VCaP (cell line): ENCODE data around the gene ANKUB1.

Experiments used
- H3K27ac ChIP-seq: fragments of 450-650 bp; 2 replicates; pipeline ENCODE4 v1.5.1; 2017
- TF ChIP-seq, protein P1 (sequence below): fragments of 450-650 bp; conservative IDR thresholded peaks from 2 replicates; pipeline ENCODE4 v1.5.1; 2017; ENCODE audit warnings: mild to moderate bottlenecking, moderate library complexity

Gene ANKUB1

DNA sequence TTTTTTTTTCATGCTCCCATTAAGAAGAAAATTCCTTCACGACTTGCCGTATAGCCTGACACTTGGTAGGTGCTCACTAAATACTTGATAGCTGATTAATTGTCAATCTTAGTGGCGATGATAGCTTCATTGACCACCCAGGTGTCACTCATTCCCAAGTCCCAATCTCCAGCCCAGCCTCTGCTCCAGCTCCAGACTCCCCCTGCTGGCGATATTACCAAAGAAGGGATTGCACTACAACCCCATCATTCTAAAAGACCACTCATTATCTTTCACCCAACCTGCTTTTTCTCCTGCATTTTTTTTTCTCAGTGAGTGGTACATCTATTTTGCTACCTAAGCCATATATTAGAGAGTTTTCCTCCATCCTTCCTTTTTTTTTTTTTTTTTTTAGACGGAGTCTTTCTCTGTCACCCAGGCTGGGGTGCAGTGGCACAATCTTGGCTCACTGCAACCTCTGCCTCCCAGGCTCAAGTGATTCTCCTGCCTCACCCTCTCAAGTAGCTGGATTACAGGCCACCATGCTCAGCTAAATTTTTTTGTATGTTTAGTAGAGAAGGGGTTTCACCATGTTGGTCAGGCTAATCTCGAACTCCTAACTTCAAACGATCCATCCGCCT is 20.6 kb downstream of the ANKUB1 start:
- TF ChIP-seq, protein P1, sequence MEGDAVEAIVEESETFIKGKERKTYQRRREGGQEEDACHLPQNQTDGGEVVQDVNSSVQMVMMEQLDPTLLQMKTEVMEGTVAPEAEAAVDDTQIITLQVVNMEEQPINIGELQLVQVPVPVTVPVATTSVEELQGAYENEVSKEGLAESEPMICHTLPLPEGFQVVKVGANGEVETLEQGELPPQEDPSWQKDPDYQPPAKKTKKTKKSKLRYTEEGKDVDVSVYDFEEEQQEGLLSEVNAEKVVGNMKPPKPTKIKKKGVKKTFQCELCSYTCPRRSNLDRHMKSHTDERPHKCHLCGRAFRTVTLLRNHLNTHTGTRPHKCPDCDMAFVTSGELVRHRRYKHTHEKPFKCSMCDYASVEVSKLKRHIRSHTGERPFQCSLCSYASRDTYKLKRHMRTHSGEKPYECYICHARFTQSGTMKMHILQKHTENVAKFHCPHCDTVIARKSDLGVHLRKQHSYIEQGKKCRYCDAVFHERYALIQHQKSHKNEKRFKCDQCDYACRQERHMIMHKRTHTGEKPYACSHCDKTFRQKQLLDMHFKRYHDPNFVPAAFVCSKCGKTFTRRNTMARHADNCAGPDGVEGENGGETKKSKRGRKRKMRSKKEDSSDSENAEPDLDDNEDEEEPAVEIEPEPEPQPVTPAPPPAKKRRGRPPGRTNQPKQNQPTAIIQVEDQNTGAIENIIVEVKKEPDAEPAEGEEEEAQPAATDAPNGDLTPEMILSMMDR, result peak; percentile 77

DNA sequence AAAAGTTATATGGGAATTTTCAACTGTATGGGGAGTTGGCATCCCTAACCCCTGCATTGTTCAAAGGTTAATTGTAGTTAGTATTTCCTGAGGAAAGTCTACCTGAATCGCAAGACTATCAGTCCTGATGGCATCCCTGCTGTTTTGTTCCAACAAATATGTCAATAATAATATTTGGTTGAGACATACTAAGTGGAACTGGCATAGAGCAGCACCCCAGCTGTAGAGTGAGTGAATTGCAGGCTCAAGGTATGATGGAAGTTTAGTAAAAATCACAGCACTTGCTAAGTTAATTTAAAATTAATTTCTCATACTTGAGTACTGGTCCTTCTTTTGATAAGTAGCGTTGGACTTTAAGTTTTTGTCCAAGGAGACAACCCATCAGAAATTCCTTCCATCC is 22.1 kb downstream of the ANKUB1 start:
- TF ChIP-seq, protein P1, result no peak
- no peak overlapping the region for H3K27ac ChIP-seq

More for the DNA sequence above, 20.6 kb downstream of the ANKUB1 start:
- no peak overlapping the region for H3K27ac ChIP-seq

DNA sequence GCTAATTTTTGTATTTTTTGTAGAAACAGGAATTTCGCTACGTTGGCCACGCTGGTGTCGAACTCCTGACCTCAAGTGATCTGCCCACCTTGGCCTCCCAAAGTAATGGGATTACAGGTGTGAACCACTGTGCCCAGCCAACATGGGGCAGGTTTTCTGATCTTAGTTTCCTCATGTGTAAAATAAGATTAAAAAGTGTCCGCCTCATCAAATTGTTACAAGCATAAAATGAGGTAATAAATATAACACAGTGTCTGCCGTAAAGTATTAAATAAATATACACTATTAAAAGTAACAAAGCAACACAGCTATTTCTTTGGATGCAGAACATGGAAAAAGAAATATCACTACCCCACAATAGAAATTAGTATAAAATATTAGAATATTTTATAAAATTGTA is 23.6 kb downstream of the ANKUB1 start:
- TF ChIP-seq, protein P1, result no peak
- no peak overlapping the region for H3K27ac ChIP-seq

DNA sequence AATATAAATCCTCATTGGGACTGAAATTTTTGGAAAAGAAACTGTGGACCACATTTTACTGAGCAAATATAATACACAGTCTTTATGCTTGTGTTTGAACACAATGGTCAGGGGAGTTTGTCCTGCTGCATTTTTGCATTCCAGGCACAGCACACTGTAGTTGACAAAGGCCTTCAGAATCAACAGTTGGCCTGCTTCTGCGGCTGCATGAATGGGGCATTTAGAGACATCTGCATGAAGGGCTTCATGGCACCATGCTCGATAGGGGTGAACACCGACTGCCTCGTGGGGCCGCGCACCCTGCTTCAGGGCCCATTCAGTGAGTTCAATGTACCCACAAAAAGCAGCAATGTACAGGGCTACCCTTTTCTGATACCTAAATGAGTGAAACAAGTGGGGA is 24.6 kb downstream of the ANKUB1 start:
- TF ChIP-seq, protein P1, result no peak
- H3K27ac ChIP-seq, result no peak overlapping the region

DNA sequence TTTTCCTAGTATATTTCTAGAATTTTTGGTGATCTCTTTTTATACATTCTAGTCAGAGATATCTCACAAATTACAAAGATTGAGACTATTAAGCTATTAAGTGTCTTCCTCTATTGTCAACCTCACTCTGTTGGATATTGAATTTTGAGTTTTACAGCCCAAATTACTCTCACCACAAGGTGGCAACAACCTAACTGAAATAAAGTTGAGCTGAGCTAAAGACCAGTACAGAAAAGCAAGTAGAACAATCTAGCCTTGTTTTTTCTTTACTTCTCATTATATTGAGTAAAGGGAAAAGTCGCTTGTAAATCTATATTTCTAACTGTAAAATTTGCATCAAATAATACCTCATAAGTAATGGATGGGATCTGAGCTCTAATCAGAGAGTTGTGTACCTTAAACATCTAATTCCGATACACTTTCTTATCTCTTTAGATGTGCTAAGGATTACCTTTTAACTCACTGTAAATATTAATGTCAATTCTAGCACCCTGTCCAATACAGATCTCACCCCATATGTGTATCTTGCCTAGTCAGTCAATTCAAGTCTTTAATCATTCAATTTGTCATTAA is 26.5 kb downstream of the ANKUB1 start:
- no peak overlapping the region for H3K27ac ChIP-seq
- TF ChIP-seq, protein P1, result peak; percentile 80

DNA sequence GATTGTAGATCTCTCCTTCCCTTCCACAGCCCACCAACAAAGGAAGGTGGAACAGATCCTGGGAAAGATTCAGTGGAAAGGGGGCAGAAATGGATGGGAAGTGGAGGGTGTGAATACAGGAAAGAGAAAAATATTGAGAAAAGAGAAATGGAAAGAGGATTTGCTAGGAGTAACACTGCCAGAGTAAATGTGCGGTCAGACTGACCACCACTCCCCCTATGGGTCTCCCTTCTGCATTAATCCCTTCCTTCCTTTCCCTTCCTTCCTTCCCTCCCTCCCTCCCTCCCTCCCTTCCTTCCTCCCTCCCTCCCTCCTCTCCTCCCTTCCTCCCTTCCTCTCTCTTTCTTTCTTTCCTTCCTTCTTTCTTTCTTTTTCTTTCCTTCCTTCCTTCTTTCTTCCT is 28.1 kb downstream of the ANKUB1 start:
- TF ChIP-seq, protein P1, result no peak
- no peak overlapping the region for H3K27ac ChIP-seq

DNA sequence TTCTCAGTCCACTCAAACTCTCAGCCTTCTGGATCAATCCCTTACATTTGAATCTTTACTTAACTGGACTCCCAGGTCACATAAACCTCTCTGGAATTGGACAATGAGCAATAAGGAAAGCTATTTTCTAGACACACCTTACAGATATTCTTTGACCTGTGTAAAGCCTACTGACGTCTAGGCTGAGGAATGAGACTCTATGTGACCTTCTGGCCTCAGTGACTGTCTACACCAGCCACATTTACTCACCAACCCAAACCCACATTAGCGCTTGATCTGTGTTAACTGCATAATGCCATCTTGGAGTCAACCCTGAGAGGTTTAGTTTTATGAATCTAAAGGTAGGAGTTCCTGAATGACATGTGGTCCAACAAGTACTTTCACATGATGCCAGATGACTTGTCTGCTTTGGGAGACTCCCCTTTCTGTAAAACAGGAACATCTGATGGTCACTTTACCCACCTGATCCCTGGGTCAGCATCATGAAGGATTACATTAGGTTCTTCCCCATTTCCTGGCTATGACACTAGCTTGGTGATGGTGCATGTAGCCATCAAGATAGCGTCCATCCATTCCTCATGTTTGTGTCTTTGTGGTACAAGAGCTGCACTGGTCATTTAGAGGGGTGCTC is 28.7 kb downstream of the ANKUB1 start:
- H3K27ac ChIP-seq, result no peak overlapping the region
- TF ChIP-seq, protein P1, result no peak
